Mucosa of descending colon (tissue), 3 donors: ENCODE data around the gene OAS1. TPM values are rescaled to one million over a fixed set of nuclear protein-coding genes. Genes with fewer than 3 reads are reported as not detected.

ENCODE experiments used
- ATAC-seq: fragments of 200-7000 bp; cut with Tn5 transposase; one replicate; pipeline ENCODE4 v1.9.1; 2020; ENCODE audit warnings: mild to moderate bottlenecking, moderate library complexity
- DNase-seq, 3 donors: peaks; one replicate each; pipeline ENCODE4 v3.0.0-alpha.2; 2020
- H3K36me3 ChIP-seq: fragments of 200-600 bp; one replicate; pipeline ENCODE4 v1.8.0; 2021; ENCODE audit warnings: low read depth, mild to moderate bottlenecking
- H3K4me1 ChIP-seq: fragments of 200-600 bp; one replicate; pipeline ENCODE4 v1.8.0; 2021; ENCODE audit warnings: low read depth, mild to moderate bottlenecking
- H3K4me3 ChIP-seq: fragments of 200-600 bp; one replicate; pipeline ENCODE4 v1.8.0; 2021; ENCODE audit warnings: mild to moderate bottlenecking
- H3K9me3 ChIP-seq: fragments of 200-600 bp; one replicate; pipeline ENCODE4 v1.8.0; 2021; ENCODE audit warnings: mild to moderate bottlenecking
- intact Hi-C, 2 donors: fragments of 100-400 bp; cut with DNase I in 1 of 2; cut with micrococcal nuclease in 1 of 2; formaldehyde crosslinking; loops; one replicate each; pipeline versions ENCODE4 v1.11.0 to v1.11.1; 2022; cut with DNase I, micrococcal nuclease
- long read RNA-seq, 2 donors: library from polyadenylated mRNA; unstranded; transcript quantifications; one replicate each; pipeline ENCODE4 v2.0.0, GENCODE V29; 2019 to 2021
- total RNA-seq, 3 donors: library from RNA; stranded (reverse); fragmentation: NEBNext Ultra II Directional in 2 of 3; extraction: Animal tissue kit (Norgen Biotek cat#: 25700) in 2 of 3; gene quantifications; one replicate each; pipeline versions ENCODE4 v1.2.1 to v1.2.4, GENCODE V29; 2021 to 2023
- TF ChIP-seq, protein P1 (sequence below): fragments of 200-600 bp; IDR thresholded peaks from one replicate; pipeline ENCODE4 v1.8.0; 2022; ENCODE audit warnings: antibody characterized with exemption, mild to moderate bottlenecking
- donor health status: DM: no; HTN: no; CAD: no; lungs with moderate emphysema.
- donor health status: DM: no; HTN: no; CAD: no.
- donor health status: DM: no; HTN: yes; CAD: no.

OAS1 gene
- 100 to 1,000 TPM in 2 of 3 donors, 10 to 100 TPM in 1; 67.9 to 162 (median 103) TPM for total RNA-seq
- long read RNA-seq, donor 1, transcript OAS1-201 (6 exons, 1,816 nt): major isoform, 25 of 63 reads
- long read RNA-seq, donor 1, transcript OAS1-203 (5 exons, 1,990 nt): minor isoform, 19 of 63 reads
- long read RNA-seq, donor 1, partial matches to known transcripts: 8 of 63 reads
- long read RNA-seq, donor 1, other reads (novel, unspliced or antisense): 8 of 63 reads
- long read RNA-seq, donor 2, transcript OAS1-201 (6 exons, 1,816 nt): major isoform, 88 of 144 reads
- long read RNA-seq, donor 2, transcript OAS1-203 (5 exons, 1,990 nt): minor isoform, 9 of 144 reads
- long read RNA-seq, donor 2, transcript OAS1-202 (6 exons, 1,684 nt): minor isoform, 10 of 144 reads
- long read RNA-seq, donor 2, partial matches to known transcripts: 5 of 144 reads
- long read RNA-seq, donor 2, other reads (novel, unspliced or antisense): 26 of 144 reads

DNA sequence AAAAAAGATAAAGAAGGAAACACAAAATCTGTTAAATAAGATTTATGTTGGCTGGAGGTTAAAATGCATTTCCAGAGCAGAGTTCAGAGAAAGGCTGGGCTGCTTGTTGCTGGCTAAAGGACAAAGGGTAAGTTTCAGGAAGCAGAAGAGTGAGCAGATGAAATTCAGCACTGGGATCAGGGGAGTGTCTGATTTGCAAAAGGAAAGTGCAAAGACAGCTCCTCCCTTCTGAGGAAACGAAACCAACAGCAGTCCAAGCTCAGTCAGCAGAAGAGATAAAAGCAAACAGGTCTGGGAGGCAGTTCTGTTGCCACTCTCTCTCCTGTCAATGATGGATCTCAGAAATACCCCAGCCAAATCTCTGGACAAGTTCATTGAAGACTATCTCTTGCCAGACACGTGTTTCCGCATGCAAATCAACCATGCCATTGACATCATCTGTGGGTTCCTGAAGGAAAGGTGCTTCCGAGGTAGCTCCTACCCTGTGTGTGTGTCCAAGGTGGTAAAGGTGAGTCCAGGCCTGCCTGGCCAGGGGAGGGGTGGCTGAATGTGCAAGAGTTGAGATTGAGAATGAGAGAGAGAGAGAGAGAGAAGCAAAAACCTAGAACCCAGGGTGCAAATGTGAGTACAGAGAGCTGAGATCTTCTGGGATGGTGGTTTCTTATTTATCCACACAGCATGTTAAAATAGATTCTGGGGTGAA, at the start of gene OAS1:
Gene OAS1 (plus strand): TSS at position 251 of the 703 bp plus-strand sequence. CDS start 78 bp downstream, at position 329.
- DNase-seq: peak in 2 of 3 donors; percentile 46 to 77
- intact Hi-C loops: no loop called here

DNA sequence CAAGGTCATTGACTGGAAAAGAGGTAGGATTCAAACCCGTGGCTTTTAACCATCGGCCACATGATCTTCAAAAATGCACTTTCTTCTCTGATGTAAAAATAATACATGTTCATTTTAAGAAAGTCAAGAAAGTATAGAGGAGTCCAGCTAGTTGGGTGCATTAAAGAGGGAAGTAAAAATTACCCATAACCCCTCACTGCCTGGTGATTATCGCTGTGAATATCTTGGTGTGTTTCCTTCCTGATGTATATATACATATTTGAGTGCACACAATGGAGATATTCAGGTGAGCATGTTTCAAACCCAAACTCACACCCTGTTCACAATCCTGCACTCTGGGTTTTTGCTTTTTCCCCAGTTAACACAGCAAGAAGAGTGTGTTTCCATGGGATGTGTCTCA, 47.5 kb upstream of the OAS1 start:
- intact Hi-C loops: no loop called here
- TF ChIP-seq, protein P1, sequence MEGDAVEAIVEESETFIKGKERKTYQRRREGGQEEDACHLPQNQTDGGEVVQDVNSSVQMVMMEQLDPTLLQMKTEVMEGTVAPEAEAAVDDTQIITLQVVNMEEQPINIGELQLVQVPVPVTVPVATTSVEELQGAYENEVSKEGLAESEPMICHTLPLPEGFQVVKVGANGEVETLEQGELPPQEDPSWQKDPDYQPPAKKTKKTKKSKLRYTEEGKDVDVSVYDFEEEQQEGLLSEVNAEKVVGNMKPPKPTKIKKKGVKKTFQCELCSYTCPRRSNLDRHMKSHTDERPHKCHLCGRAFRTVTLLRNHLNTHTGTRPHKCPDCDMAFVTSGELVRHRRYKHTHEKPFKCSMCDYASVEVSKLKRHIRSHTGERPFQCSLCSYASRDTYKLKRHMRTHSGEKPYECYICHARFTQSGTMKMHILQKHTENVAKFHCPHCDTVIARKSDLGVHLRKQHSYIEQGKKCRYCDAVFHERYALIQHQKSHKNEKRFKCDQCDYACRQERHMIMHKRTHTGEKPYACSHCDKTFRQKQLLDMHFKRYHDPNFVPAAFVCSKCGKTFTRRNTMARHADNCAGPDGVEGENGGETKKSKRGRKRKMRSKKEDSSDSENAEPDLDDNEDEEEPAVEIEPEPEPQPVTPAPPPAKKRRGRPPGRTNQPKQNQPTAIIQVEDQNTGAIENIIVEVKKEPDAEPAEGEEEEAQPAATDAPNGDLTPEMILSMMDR: no peak
- no peaks in the 10 kb centered on the region for H3K4me1 ChIP-seq
- H3K9me3 ChIP-seq: no peaks in the 10 kb centered on the region
- ATAC-seq: no peak
- H3K4me3 ChIP-seq: no peak overlapping the region
- no peak for DNase-seq
- H3K36me3 ChIP-seq: no peaks in the 10 kb centered on the region

More for the DNA sequence above, at the start of gene OAS1:
- Histone ChIP-seq H3K4me1 (peaks cover 53% of the 10 kb centered on the region), H3K9me3 (no peaks in the 10 kb centered on the region), H3K36me3 (no peaks in the 10 kb centered on the region), H3K4me3 (peak within 1 kb of the TSS; percentile 1)
- TF ChIP-seq, protein P1: no peak
- peak; percentile 92 for ATAC-seq

DNA sequence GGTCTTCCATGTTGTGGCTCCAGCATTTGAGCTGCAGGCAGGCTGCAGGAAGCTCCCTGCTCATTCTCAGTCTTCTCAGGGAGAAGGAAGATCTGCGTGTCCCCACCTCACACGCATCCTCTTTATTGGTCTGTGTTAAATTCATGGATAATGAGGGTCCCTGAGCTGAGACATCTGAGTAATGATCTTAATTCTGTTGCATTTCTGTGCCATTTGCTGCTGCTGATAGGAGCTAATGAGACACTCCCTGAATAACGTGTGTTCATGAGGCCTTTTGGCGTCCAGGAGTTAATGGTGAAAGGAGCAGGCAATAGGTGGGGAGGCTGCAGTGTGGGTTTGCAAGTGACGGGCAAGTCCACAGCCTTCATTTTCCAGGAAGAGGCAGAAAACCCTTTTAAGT, 46.6 kb upstream of the OAS1 start:
- Histone ChIP-seq H3K36me3 (no peaks in the 10 kb centered on the region), H3K9me3 (no peaks in the 10 kb centered on the region), H3K4me3 (no peak overlapping the region), H3K4me1 (no peaks in the 10 kb centered on the region)
- TF ChIP-seq, protein P1: no peak
- ATAC-seq (no peak), DNase-seq (no peak)
- intact Hi-C loops: no loop called here

- Histone ChIP-seq H3K4me1 (no peaks in the 10 kb centered on the region), H3K9me3 (no peaks in the 10 kb centered on the region), H3K4me3 (no peak overlapping the region), H3K36me3 (no peaks in the 10 kb centered on the region)
- no peak for ATAC-seq
- TF ChIP-seq, protein P1: no peak
- intact Hi-C loops: no loop called here
- no peak for DNase-seq
Measured at GRCh38 chr12:112861284-112861683, 45.5 kb upstream of the OAS1 start.

GRCh38 chr12:112862636-112863290, 44.0 kb upstream of the OAS1 start:
- ATAC-seq (peak; percentile 59), DNase-seq (peak in 1 of 3 donors; percentile 3)
- TF ChIP-seq, protein P1: no peak
- Histone ChIP-seq H3K4me3 (no peak overlapping the region), H3K36me3 (no peaks in the 10 kb centered on the region), H3K9me3 (no peaks in the 10 kb centered on the region), H3K4me1 (no peaks in the 10 kb centered on the region)
- intact Hi-C loops: no loop called here
